ENCODE data around the gene BCKDHA. TPM values are rescaled to one million over a fixed set of nuclear protein-coding genes. Genes with fewer than 3 reads are reported as not detected.

BCKDHA gene
- total RNA-seq, 1 donor from 2014 or later: 22.6 TPM

DNA sequence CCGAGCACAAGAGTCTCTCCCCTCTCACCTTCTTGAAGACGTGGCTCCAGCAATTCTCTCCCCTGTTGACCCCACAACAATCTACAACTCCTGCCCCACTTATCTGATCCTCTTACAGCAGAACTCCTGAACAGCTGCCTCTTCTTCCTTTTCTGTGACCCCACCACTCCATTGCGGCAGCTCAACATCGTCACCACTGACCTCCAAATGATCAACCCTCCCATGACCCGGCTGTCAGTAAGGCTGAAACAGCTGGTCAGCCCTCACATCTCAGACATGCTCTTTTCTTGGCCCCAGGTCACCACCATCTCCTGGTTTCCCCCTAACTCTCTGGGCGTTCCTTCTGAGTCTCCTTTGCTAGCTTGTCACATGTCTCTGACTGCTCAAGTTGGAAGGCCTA lies 2.3 kb upstream of the BCKDHA start:
- Mint-ChIP-seq H3K27me3 (ENCODE audit: low read depth) (no peaks in the 10 kb centered on the region), H3K4me3 (peak overlapping the region; percentile 100), H3K4me1 (peaks cover 35% of the 10 kb centered on the region), H3K9me3 (no peaks in the 10 kb centered on the region), H3K27ac (no peak overlapping the region), H3K36me3 (peaks cover 3% of the 10 kb centered on the region)
- TF ChIP-seq, protein P1, sequence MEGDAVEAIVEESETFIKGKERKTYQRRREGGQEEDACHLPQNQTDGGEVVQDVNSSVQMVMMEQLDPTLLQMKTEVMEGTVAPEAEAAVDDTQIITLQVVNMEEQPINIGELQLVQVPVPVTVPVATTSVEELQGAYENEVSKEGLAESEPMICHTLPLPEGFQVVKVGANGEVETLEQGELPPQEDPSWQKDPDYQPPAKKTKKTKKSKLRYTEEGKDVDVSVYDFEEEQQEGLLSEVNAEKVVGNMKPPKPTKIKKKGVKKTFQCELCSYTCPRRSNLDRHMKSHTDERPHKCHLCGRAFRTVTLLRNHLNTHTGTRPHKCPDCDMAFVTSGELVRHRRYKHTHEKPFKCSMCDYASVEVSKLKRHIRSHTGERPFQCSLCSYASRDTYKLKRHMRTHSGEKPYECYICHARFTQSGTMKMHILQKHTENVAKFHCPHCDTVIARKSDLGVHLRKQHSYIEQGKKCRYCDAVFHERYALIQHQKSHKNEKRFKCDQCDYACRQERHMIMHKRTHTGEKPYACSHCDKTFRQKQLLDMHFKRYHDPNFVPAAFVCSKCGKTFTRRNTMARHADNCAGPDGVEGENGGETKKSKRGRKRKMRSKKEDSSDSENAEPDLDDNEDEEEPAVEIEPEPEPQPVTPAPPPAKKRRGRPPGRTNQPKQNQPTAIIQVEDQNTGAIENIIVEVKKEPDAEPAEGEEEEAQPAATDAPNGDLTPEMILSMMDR (IDR thresholded peaks at IDR 0.05; ENCODE audit: unreplicated experiment): no peak
- DNase-seq (ENCODE audit: low spot score in 2 of 2, unreplicated experiment in 2 of 2): no peak

DNA sequence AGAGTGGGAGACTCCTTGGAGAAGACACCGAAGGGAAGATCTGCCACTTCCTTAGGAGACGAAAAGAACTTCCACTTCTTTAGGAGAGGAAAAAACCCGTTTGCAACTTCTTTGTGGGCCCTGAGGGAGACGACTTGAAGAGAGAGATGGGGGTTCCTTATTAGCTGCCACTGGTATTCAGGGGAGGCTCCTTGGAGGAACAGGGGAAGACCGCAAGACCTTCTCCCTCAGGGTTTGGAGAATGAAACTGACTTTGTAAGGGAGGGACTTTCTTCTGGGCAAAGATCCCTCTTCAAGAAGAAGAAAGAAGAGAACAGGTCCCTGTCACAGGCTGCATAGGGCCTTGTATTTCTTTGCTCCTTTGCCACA lies 416 bp downstream of the BCKDHA start:
- TF ChIP-seq, protein P1 (IDR thresholded peaks at IDR 0.05; ENCODE audit: unreplicated experiment): no peak
- H3K9me3 Mint-ChIP-seq: no peaks in the 10 kb centered on the region
- peak overlapping the region; percentile 100 for H3K4me3 Mint-ChIP-seq
- H3K36me3 Mint-ChIP-seq: peaks cover 7% of the 10 kb centered on the region
- no peaks in the 10 kb centered on the region for H3K27me3 Mint-ChIP-seq (ENCODE audit: low read depth)
- no peak for DNase-seq (ENCODE audit: low spot score in 2 of 2, unreplicated experiment in 2 of 2)
- peak overlapping the region; percentile 100 for H3K27ac Mint-ChIP-seq
- peaks cover 35% of the 10 kb centered on the region for H3K4me1 Mint-ChIP-seq

DNA sequence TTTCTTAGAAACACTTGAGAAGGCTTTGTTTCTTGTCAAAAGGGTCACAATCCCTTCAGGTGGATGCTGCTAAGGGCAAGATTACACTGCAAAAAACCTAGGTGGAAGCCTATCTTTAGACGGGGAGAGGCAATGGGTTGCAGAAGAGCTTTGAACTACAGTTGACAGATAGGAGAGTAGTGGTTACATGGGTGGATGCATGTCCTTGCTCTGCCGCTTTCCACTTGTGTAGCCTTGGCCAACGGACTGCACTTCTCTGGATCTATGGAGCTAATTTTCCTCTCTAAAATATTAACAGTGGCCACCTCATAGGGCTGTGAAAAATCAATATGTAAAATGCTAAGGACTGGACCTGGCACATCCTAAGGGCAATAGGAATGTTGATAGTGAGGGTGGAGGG lies 980 bp downstream of the BCKDHA start:
- H3K4me1 Mint-ChIP-seq: peaks cover 35% of the 10 kb centered on the region
- peak overlapping the region; percentile 100 for H3K27ac Mint-ChIP-seq
- H3K36me3 Mint-ChIP-seq: peaks cover 7% of the 10 kb centered on the region
- H3K27me3 Mint-ChIP-seq (ENCODE audit: low read depth): no peaks in the 10 kb centered on the region
- no peak for DNase-seq (ENCODE audit: low spot score in 2 of 2, unreplicated experiment in 2 of 2)
- peak overlapping the region; percentile 100 for H3K4me3 Mint-ChIP-seq
- H3K9me3 Mint-ChIP-seq: no peaks in the 10 kb centered on the region
- TF ChIP-seq, protein P1 (IDR thresholded peaks at IDR 0.05; ENCODE audit: unreplicated experiment): no peak

DNA sequence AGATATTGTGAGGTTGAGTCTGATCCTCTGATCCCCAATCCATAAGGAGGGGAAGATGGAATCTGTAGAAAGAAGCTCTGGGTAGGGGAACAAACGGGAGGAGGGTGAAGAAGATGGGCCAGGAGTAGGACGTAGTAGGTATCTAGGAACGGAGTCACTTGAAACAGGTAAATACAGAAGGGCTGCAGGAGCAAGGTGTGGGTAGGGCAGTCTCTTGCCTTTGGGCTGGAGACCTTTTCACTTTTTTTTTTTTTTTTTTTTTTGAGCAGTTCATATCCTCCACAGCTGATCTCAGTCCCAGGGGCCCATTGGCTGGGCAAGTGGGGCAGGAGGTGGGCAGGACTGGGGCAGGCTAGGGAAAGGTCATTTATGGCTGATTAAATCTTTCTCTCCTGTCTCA lies 1.5 kb downstream of the BCKDHA start:
- TF ChIP-seq, protein P1 (IDR thresholded peaks at IDR 0.05; ENCODE audit: unreplicated experiment): no peak
- Mint-ChIP-seq H3K27me3 (ENCODE audit: low read depth) (no peaks in the 10 kb centered on the region), H3K36me3 (peaks cover 7% of the 10 kb centered on the region), H3K9me3 (no peaks in the 10 kb centered on the region), H3K27ac (peak overlapping the region; percentile 100), H3K4me1 (peaks cover 35% of the 10 kb centered on the region), H3K4me3 (peak overlapping the region; percentile 100)
- DNase-seq (ENCODE audit: low spot score in 2 of 2, unreplicated experiment in 2 of 2): no peak

DNA sequence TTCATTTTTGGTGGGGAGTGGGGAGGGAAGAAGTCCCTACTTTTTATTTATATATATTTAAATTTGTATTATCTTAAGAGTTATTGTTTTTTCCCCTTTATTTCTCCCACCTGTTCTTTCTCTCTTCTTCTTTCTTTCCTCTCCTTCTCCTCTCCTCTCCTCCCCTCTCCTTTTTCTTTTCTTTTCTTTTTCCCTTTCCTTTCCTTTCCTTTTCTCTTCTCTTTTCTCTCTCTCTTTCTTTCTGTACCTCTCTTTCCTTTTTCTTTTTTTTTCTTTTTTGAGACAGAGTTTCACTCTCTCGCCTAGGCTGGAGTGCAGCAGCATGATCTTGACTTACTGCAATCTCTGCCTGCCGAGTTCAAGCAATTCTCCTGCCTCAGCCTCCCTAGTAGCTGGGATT lies 1.9 kb downstream of the BCKDHA start:
- TF ChIP-seq, protein P1 (IDR thresholded peaks at IDR 0.05; ENCODE audit: unreplicated experiment): no peak
- peaks cover 7% of the 10 kb centered on the region for H3K36me3 Mint-ChIP-seq
- H3K27ac Mint-ChIP-seq: peak overlapping the region; percentile 8
- H3K27me3 Mint-ChIP-seq (ENCODE audit: low read depth): no peaks in the 10 kb centered on the region
- H3K4me3 Mint-ChIP-seq: peak overlapping the region; percentile 36
- H3K4me1 Mint-ChIP-seq: peaks cover 35% of the 10 kb centered on the region
- no peaks in the 10 kb centered on the region for H3K9me3 Mint-ChIP-seq
- no peak for DNase-seq (ENCODE audit: low spot score in 2 of 2, unreplicated experiment in 2 of 2)

DNA sequence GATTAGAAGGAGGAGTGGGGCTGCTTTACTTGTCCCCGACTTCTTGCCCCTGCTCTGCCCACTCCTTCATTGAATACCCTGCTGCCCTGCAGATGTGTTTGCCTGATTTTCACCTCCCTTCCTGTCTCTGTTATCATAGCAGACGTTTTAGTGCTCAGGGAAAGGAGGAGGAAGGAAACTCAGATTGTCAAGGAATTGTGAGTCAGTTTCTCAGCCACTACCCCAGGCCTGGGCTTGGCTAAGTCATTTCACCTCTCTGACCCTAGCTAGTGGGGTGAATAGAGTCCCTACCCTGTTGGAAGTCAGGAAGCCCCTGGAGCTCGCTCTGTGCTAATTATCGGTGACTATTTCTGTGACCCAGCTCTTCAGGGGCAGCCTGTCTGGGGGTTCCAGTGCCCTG lies 3.9 kb downstream of the BCKDHA start:
- Mint-ChIP-seq H3K36me3 (peaks cover 7% of the 10 kb centered on the region), H3K4me3 (no peak overlapping the region), H3K9me3 (no peaks in the 10 kb centered on the region), H3K27ac (no peak overlapping the region), H3K27me3 (ENCODE audit: low read depth) (no peaks in the 10 kb centered on the region), H3K4me1 (peaks cover 24% of the 10 kb centered on the region)
- TF ChIP-seq, protein P1 (IDR thresholded peaks at IDR 0.05; ENCODE audit: unreplicated experiment): no peak
- no peak for DNase-seq (ENCODE audit: low spot score in 2 of 2, unreplicated experiment in 2 of 2)

Measured in mesothelial cell of epicardium (in vitro differentiated cells).